ENCODE results near the gene PAX2.

PAX2 gene

DNA sequence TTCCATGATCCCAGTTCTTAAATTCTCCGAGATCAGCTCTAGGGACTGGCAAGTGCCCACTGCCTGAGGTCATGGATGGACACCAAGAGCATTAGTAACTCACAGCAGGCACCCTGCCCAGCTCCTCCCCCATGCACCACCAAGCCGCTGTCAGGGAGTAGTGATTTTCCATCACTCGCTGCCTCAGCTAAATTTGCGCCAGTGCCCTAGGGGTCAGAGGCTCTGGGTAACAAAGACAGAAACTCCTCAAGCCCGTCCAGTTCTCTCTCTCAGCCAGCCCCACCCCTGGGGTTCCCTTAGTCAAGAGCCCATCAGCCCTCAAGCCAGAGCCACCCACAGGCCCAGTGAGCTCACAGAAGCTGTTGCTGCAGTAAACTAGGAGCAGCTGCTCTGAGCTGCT is 30.0 kb downstream of the PAX2 start:
- Histone ChIP-seq H3K27ac (ENCODE audit: low read depth, low read length) (no peak overlapping the region), H3K9ac (ENCODE audit: low read depth in 1 of 2, low read length in 2 of 2) (no peak overlapping the region), H3K4me3 (ENCODE audit: low read depth in 1 of 2, low read length in 2 of 2) (no peak overlapping the region), H3K4me1 (ENCODE audit: control insufficient read depth in 1 of 2, insufficient read depth in 2 of 2, low read length in 2 of 2) (no peaks in the 10 kb centered on the region), H3K9me3 (ENCODE audit: control insufficient read depth in 1 of 2, low read length in 2 of 2) (no peaks in the 10 kb centered on the region), H3K27me3 (ENCODE audit: control insufficient read depth in 1 of 2, insufficient read depth in 2 of 2, low read length in 2 of 2) (peaks cover 10 to 14% of the 10 kb centered on the region in 2 donors), H3K36me3 (ENCODE audit: control insufficient read depth in 1 of 2, insufficient read depth in 2 of 2, low read length in 2 of 2) (no peaks in the 10 kb centered on the region)

DNA sequence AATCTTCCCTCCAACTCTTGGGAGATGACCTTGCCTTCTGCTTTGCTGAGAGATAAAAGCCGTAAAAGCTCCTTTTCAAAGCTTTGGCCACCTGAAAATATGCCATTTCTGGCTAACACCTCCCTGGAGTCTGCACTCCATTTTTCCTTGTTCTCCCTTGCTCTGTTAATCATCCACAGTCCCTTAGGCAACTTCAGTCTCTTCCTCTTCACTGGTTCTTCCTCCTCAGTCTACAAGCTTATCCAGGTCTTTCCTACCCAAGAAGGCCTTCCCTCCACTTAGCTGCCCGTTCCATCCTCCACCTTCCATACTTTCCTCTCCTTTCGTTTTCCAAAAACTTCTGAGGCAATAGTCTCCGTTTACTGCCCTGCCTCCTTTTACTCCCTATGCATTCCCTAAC is 30.5 kb downstream of the PAX2 start:
- Histone ChIP-seq H3K4me1 (ENCODE audit: control insufficient read depth in 1 of 2, insufficient read depth in 2 of 2, low read length in 2 of 2) (no peaks in the 10 kb centered on the region), H3K27me3 (ENCODE audit: control insufficient read depth in 1 of 2, insufficient read depth in 2 of 2, low read length in 2 of 2) (peaks cover 10 to 14% of the 10 kb centered on the region in 2 donors), H3K9me3 (ENCODE audit: control insufficient read depth in 1 of 2, low read length in 2 of 2) (no peaks in the 10 kb centered on the region), H3K9ac (ENCODE audit: low read depth in 1 of 2, low read length in 2 of 2) (no peak overlapping the region), H3K36me3 (ENCODE audit: control insufficient read depth in 1 of 2, insufficient read depth in 2 of 2, low read length in 2 of 2) (no peaks in the 10 kb centered on the region), H3K27ac (ENCODE audit: low read depth, low read length) (no peak overlapping the region), H3K4me3 (ENCODE audit: low read depth in 1 of 2, low read length in 2 of 2) (no peak overlapping the region)

DNA sequence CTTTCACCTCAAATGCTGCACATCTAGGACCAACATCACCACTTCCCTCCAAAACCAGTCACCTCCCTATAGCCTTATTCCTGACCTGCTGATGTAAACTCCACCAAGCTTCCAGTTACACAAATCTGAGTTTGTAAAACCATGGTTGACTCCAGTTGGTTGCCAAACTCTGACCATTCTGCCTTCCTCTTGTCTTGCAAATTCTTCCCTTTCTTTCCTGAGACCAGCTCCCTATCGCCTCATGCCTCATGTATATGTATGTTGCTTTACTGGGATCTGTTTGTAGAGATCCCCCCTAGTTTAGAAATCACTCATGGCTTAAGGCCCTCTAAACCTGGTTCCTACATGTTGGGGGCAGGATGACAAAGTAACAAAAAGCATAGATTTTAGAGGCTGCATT is 31.3 kb downstream of the PAX2 start:
- peaks cover 10 to 14% of the 10 kb centered on the region in 2 donors for H3K27me3 ChIP-seq (ENCODE audit: control insufficient read depth in 1 of 2, insufficient read depth in 2 of 2, low read length in 2 of 2)

DNA sequence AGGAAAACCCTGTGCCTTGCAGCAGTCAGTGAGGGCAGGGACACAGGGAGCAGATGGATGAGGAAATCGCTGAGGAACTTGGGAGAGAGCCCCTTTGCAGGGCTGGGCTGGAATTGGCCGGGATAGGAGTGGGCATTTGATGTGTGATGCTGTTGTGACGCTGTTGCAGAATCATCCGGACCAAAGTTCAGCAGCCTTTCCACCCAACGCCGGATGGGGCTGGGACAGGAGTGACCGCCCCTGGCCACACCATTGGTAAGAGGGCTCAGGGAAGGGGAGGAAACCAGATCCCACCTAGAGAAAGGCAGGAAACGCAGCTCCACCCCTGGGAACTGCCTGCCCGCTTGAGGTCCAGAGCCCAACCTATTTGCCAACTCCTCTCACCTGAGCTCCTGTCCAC is 33.9 kb downstream of the PAX2 start:
- Histone ChIP-seq H3K9ac (ENCODE audit: low read depth in 1 of 2, low read length in 2 of 2) (no peak overlapping the region), H3K27ac (ENCODE audit: low read depth, low read length) (no peak overlapping the region), H3K4me3 (ENCODE audit: low read depth in 1 of 2, low read length in 2 of 2) (no peak overlapping the region), H3K4me1 (ENCODE audit: control insufficient read depth in 1 of 2, insufficient read depth in 2 of 2, low read length in 2 of 2) (no peaks in the 10 kb centered on the region), H3K36me3 (ENCODE audit: control insufficient read depth in 1 of 2, insufficient read depth in 2 of 2, low read length in 2 of 2) (no peaks in the 10 kb centered on the region), H3K27me3 (ENCODE audit: control insufficient read depth in 1 of 2, insufficient read depth in 2 of 2, low read length in 2 of 2) (peaks cover 4 to 14% of the 10 kb centered on the region in 2 donors), H3K9me3 (ENCODE audit: control insufficient read depth in 1 of 2, low read length in 2 of 2) (no peaks in the 10 kb centered on the region)

More for the DNA sequence above, 31.3 kb downstream of the PAX2 start:
- no peak overlapping the region for H3K4me3 ChIP-seq (ENCODE audit: low read depth in 1 of 2, low read length in 2 of 2)
- no peaks in the 10 kb centered on the region for H3K9me3 ChIP-seq (ENCODE audit: control insufficient read depth in 1 of 2, low read length in 2 of 2)
- H3K27ac ChIP-seq (ENCODE audit: low read depth, low read length), result no peak overlapping the region
- H3K9ac ChIP-seq (ENCODE audit: low read depth in 1 of 2, low read length in 2 of 2), result no peak overlapping the region
- H3K36me3 ChIP-seq (ENCODE audit: control insufficient read depth in 1 of 2, insufficient read depth in 2 of 2, low read length in 2 of 2), result no peaks in the 10 kb centered on the region
- no peaks in the 10 kb centered on the region for H3K4me1 ChIP-seq (ENCODE audit: control insufficient read depth in 1 of 2, insufficient read depth in 2 of 2, low read length in 2 of 2)

- no peaks in the 10 kb centered on the region for H3K9me3 ChIP-seq (ENCODE audit: control insufficient read depth in 1 of 2, low read length in 2 of 2)
- no peaks in the 10 kb centered on the region for H3K36me3 ChIP-seq (ENCODE audit: control insufficient read depth in 1 of 2, insufficient read depth in 2 of 2, low read length in 2 of 2)
- H3K27ac ChIP-seq (ENCODE audit: low read depth, low read length), result no peak overlapping the region
- H3K27me3 ChIP-seq (ENCODE audit: control insufficient read depth in 1 of 2, insufficient read depth in 2 of 2, low read length in 2 of 2), result peaks cover 3 to 14% of the 10 kb centered on the region in 2 donors
- no peak overlapping the region for H3K9ac ChIP-seq (ENCODE audit: low read depth in 1 of 2, low read length in 2 of 2)
- H3K4me1 ChIP-seq (ENCODE audit: control insufficient read depth in 1 of 2, insufficient read depth in 2 of 2, low read length in 2 of 2), result no peaks in the 10 kb centered on the region
- no peak overlapping the region for H3K4me3 ChIP-seq (ENCODE audit: low read depth in 1 of 2, low read length in 2 of 2)
Measured at GRCh38 chr10:100780324-100780723, 34.9 kb downstream of the PAX2 start.

DNA sequence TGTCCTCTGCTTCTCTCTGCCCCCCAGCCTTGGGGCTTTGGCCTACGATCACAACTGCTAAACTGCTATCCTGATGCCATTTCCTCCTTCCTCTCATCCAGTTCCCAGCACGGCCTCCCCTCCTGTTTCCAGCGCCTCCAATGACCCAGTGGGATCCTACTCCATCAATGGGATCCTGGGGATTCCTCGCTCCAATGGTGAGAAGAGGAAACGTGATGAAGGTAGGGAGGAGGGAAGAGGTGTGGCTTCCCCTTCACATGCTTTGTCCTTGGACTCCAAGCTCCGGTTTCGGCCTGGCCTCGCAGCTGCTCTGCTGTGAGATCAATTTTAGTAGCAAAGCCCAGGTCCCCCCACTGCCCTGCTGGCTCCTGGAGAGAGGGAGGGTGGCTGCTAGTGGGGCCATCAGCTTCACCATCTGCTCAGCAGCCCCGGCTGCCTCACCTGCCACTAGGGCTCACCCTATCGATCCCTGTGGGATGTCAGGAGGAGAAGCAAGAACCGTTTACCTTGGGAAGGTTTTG is 35.8 kb downstream of the PAX2 start:
- Histone ChIP-seq H3K27me3 (ENCODE audit: control insufficient read depth in 1 of 2, insufficient read depth in 2 of 2, low read length in 2 of 2) (peaks cover 5 to 14% of the 10 kb centered on the region in 2 donors), H3K27ac (ENCODE audit: low read depth, low read length) (no peak overlapping the region), H3K9me3 (ENCODE audit: control insufficient read depth in 1 of 2, low read length in 2 of 2) (no peaks in the 10 kb centered on the region), H3K4me3 (ENCODE audit: low read depth in 1 of 2, low read length in 2 of 2) (no peak overlapping the region), H3K9ac (ENCODE audit: low read depth in 1 of 2, low read length in 2 of 2) (no peak overlapping the region), H3K36me3 (ENCODE audit: control insufficient read depth in 1 of 2, insufficient read depth in 2 of 2, low read length in 2 of 2) (no peaks in the 10 kb centered on the region), H3K4me1 (ENCODE audit: control insufficient read depth in 1 of 2, insufficient read depth in 2 of 2, low read length in 2 of 2) (no peaks in the 10 kb centered on the region)

GRCh38 chr10:100782461-100783244 is 37.3 kb downstream of the PAX2 start:
- Histone ChIP-seq H3K4me1 (ENCODE audit: control insufficient read depth in 1 of 2, insufficient read depth in 2 of 2, low read length in 2 of 2) (no peaks in the 10 kb centered on the region), H3K27me3 (ENCODE audit: control insufficient read depth in 1 of 2, insufficient read depth in 2 of 2, low read length in 2 of 2) (peaks cover 15 to 18% of the 10 kb centered on the region in 2 donors), H3K27ac (ENCODE audit: low read depth, low read length) (no peak overlapping the region), H3K36me3 (ENCODE audit: control insufficient read depth in 1 of 2, insufficient read depth in 2 of 2, low read length in 2 of 2) (no peaks in the 10 kb centered on the region), H3K9ac (ENCODE audit: low read depth in 1 of 2, low read length in 2 of 2) (no peak overlapping the region), H3K4me3 (ENCODE audit: low read depth in 1 of 2, low read length in 2 of 2) (no peak overlapping the region), H3K9me3 (ENCODE audit: control insufficient read depth in 1 of 2, low read length in 2 of 2) (no peaks in the 10 kb centered on the region)

DNA sequence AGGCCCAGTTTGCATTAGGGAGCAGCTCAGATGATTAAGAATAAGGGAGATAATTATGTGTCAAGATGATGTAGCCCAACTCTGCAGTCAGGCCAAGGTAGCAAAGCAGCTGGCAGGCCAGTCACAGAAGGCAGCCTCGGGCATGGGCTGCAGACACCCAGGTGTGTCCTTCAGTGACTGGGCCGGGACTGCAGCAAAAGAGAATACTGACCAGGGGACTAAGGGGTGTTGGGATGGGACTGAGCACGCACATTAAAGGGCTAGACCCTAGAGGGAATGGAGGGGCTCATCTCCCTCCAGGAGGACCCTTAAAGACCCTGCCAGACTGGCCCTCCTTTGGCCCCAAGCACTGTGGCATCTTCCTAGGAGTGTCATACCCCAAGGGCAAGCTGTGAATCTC is 38.7 kb downstream of the PAX2 start:
- H3K9me3 ChIP-seq (ENCODE audit: control insufficient read depth in 1 of 2, low read length in 2 of 2), result no peaks in the 10 kb centered on the region
- peaks cover 16 to 21% of the 10 kb centered on the region in 2 donors for H3K27me3 ChIP-seq (ENCODE audit: control insufficient read depth in 1 of 2, insufficient read depth in 2 of 2, low read length in 2 of 2)
- H3K36me3 ChIP-seq (ENCODE audit: control insufficient read depth in 1 of 2, insufficient read depth in 2 of 2, low read length in 2 of 2), result no peaks in the 10 kb centered on the region
- no peak overlapping the region for H3K27ac ChIP-seq (ENCODE audit: low read depth, low read length)
- H3K9ac ChIP-seq (ENCODE audit: low read depth in 1 of 2, low read length in 2 of 2), result no peak overlapping the region
- no peak overlapping the region for H3K4me3 ChIP-seq (ENCODE audit: low read depth in 1 of 2, low read length in 2 of 2)
- no peaks in the 10 kb centered on the region for H3K4me1 ChIP-seq (ENCODE audit: control insufficient read depth in 1 of 2, insufficient read depth in 2 of 2, low read length in 2 of 2)

DNA sequence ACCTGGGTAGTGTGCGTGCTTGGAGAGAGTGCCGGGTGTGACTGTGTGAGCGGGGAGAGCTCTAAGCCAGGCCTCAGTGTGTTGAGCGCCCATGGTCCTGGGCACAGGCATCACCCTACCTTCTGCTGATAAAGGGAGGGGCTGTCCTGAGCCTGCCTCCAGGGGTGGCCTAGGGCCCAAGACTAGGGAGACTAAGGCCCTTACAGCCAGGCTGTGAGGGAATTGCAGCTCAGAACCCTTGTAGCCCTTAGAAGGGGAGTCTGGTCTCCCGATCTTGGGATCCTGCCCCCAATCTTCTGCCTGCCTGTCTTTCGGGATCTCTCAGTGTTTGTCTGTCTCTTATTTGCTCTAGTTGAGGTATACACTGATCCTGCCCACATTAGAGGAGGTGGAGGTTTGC is 41.2 kb downstream of the PAX2 start:
- Histone ChIP-seq H3K9me3 (ENCODE audit: control insufficient read depth in 1 of 2, low read length in 2 of 2) (no peaks in the 10 kb centered on the region), H3K36me3 (ENCODE audit: control insufficient read depth in 1 of 2, insufficient read depth in 2 of 2, low read length in 2 of 2) (no peaks in the 10 kb centered on the region), H3K4me1 (ENCODE audit: control insufficient read depth in 1 of 2, insufficient read depth in 2 of 2, low read length in 2 of 2) (no peaks in the 10 kb centered on the region), H3K27me3 (ENCODE audit: control insufficient read depth in 1 of 2, insufficient read depth in 2 of 2, low read length in 2 of 2) (peaks cover 8 to 28% of the 10 kb centered on the region in 2 donors), H3K4me3 (ENCODE audit: low read depth in 1 of 2, low read length in 2 of 2) (no peak overlapping the region), H3K27ac (ENCODE audit: low read depth, low read length) (no peak overlapping the region), H3K9ac (ENCODE audit: low read depth in 1 of 2, low read length in 2 of 2) (no peak overlapping the region)

DNA sequence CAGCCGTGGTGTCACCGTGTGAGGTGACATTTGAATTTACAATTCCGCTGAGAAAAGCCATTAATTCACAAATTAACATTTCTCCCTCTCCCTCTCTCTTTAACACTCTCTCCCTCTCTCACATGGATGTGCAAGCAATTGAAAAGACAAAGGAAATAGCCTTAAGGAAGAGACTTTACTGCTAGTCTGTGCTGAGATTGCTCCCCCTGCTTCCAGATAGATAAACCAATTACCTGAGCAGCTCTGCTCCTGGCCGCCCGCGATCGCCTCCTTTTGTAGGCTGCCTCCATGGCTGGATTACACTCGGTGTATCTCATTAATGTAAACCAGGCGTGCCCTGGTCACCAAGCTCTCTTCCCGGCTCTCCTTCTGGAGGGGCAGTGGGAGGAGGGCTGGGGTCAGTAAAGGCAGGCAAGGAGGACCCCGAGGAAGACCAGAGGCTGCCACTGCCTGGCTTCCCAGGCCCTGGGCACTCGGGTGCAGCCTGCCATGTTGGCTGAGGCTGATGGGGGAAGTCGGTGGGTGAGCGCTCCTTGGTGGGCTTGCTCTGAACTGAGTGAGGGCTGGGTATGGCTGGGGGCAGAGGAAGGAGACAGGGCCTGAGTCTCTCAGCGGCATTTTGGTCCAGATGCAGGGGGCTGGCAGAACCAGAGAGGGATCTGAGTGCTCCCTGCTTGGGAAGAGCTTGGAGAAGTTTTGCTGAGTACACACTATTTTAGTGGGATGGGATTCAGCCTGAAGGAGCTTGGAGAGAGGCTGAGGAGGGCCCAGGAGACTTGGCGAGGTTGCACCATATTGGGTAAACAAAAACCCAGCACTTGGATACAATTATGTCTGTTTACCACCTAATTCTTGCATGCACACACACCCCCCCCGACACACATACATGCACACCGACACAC is 42.9 kb downstream of the PAX2 start:
- Histone ChIP-seq H3K9me3 (ENCODE audit: control insufficient read depth in 1 of 2, low read length in 2 of 2) (no peaks in the 10 kb centered on the region), H3K36me3 (ENCODE audit: control insufficient read depth in 1 of 2, insufficient read depth in 2 of 2, low read length in 2 of 2) (no peaks in the 10 kb centered on the region), H3K27ac (ENCODE audit: low read depth, low read length) (no peak overlapping the region), H3K4me1 (ENCODE audit: control insufficient read depth in 1 of 2, insufficient read depth in 2 of 2, low read length in 2 of 2) (no peaks in the 10 kb centered on the region), H3K27me3 (ENCODE audit: control insufficient read depth in 1 of 2, insufficient read depth in 2 of 2, low read length in 2 of 2) (peaks cover 8 to 28% of the 10 kb centered on the region in 2 donors), H3K4me3 (ENCODE audit: low read depth in 1 of 2, low read length in 2 of 2) (no peak overlapping the region), H3K9ac (ENCODE audit: low read depth in 1 of 2, low read length in 2 of 2) (no peak overlapping the region)

Data from duodenal mucosa (tissue), 2 donors.